B cell (primary cell): ENCODE data around the gene CATSPERE. TPM values are rescaled to one million over a fixed set of nuclear protein-coding genes. Genes with fewer than 3 reads are reported as not detected.

ENCODE experiments used
- ATAC-seq: fragments of 200-7000 bp; cut with Tn5 transposase; one replicate; pipeline ENCODE4 v1.10.0; 2021; ENCODE audit warnings: low read depth, mild to moderate bottlenecking, moderate number of reproducible peaks, moderate library complexity
- CTCF ChIA-PET: fragments of 350-600 bp; sonication (Branson Sonifier 250); formaldehyde crosslinking; loops from one replicate; lab custom pipeline; 2021; ENCODE audit warnings: antibody characterized with exemption, inconsistent platforms; lab: Charles Lee
- POLR2A ChIA-PET: fragments of 350-600 bp; sonication (Branson Sonifier 250); formaldehyde crosslinking; loops from one replicate; lab custom pipeline; 2021; ENCODE audit warnings: antibody characterized with exemption; lab: Charles Lee
- DNase-seq: peaks from one replicate; pipeline ENCODE4 v3.0.0; 2013
- H2AFZ ChIP-seq: 2 replicates; pipeline ENCODE4 v1.6.1; 2012; ENCODE audit warnings: mild to moderate bottlenecking, low read depth, low read length; ENCODE audit not compliant: insufficient read depth, poor library complexity, severe bottlenecking
- H3K27ac ChIP-seq, 2 donors: 1 replicate in 1 of 2; 2 replicates in 1 of 2; pipeline ENCODE4 v1.5.1; 2012 to 2013; ENCODE audit warnings: low read length in 2 of 2, mild to moderate bottlenecking in 2 of 2, moderate library complexity in 1 of 2
- H3K27me3 ChIP-seq, 4 experiments: fragments of 200-600 bp in 1 of 4; sonication (generic) in 1 of 4; replicated peaks in 1 of 4; 1 replicate in 2 of 4; 2 replicates in 2 of 4; pipeline versions ENCODE4 v1.6.1 to v1.7.0; 2013 to 2016; ENCODE audit warnings: low read length in 3 of 4, mild to moderate bottlenecking in 2 of 4, mixed read lengths in 1 of 4, moderate library complexity in 1 of 4; ENCODE audit not compliant: insufficient read depth in 4 of 4, control insufficient read depth in 3 of 4; ENCODE audit errors: control extremely low read depth in 1 of 4
- H3K36me3 ChIP-seq, 2 experiments: replicated peaks in 1 of 2; 1 replicate in 1 of 2; 2 replicates in 1 of 2; pipeline versions ENCODE4 v1.6.1 to v1.7.1; 2013; ENCODE audit warnings: low read length in 1 of 2; ENCODE audit not compliant: insufficient read depth in 2 of 2, control insufficient read depth in 1 of 2; ENCODE audit errors: control extremely low read depth in 1 of 2, extremely low read depth in 1 of 2
- H3K4me1 ChIP-seq, 2 donors: fragments of 200-600 bp in 1 of 2; sonication (generic) in 1 of 2; 1 replicate in 1 of 2; 2 replicates in 1 of 2; pipeline versions ENCODE4 v1.5.1 to v1.6.1; 2013 to 2017; ENCODE audit warnings: low read length in 2 of 2; ENCODE audit not compliant: control insufficient read depth in 2 of 2, insufficient read depth in 2 of 2
- H3K4me2 ChIP-seq: replicated peaks from 2 replicates; pipeline ENCODE3; 2012; ENCODE audit warnings: mild to moderate bottlenecking, low read depth, low read length; ENCODE audit not compliant: poor library complexity, severe bottlenecking
- H3K4me3 ChIP-seq, 5 experiments: fragments of 200-600 bp in 1 of 5; sonication (generic) in 1 of 5; 1 replicate in 3 of 5; 2 replicates in 2 of 5; pipeline versions ENCODE4 v1.5.1 to v1.7.0; 2011 to 2016; ENCODE audit warnings: low read length in 4 of 5, mild to moderate bottlenecking in 4 of 5, low read depth in 2 of 5, control low read depth in 1 of 5, moderate library complexity in 1 of 5; ENCODE audit not compliant: insufficient read depth in 1 of 5; ENCODE audit errors: control extremely low read depth in 1 of 5, extremely low read depth in 1 of 5
- H3K79me2 ChIP-seq: fragments of 200-600 bp; sonication (generic); one replicate; pipeline ENCODE4 v1.6.0; 2016; ENCODE audit warnings: low read length; ENCODE audit not compliant: control insufficient read depth, insufficient read depth
- H3K9ac ChIP-seq: fragments of 200-600 bp; sonication (generic); 2 replicates; pipeline ENCODE4 v1.6.1; 2017; ENCODE audit warnings: mild to moderate bottlenecking, low read length, moderate library complexity
- H3K9me3 ChIP-seq, 3 donors: one replicate each; pipeline versions ENCODE4 v1.6.1 to v1.7.1; 2013; ENCODE audit warnings: low read length in 2 of 3; ENCODE audit not compliant: control insufficient read depth in 2 of 3, insufficient read depth in 1 of 3; ENCODE audit errors: control extremely low read depth in 1 of 3
- H4K20me1 ChIP-seq: 2 replicates; pipeline ENCODE4 v1.6.0; 2012; ENCODE audit warnings: mild to moderate bottlenecking, low read length; ENCODE audit not compliant: insufficient read depth, control insufficient read depth, poor library complexity, severe bottlenecking
- H3K27ac Mint-ChIP-seq: one replicate; pipeline ENCODE4 v1.8.0; 2021; ENCODE audit warnings: mixed read lengths
- H3K27me3 Mint-ChIP-seq: one replicate; pipeline ENCODE4 v1.8.0; 2021; ENCODE audit warnings: mixed read lengths
- H3K4me1 Mint-ChIP-seq: one replicate; pipeline ENCODE4 v1.8.0; 2021; ENCODE audit warnings: mixed read lengths
- H3K4me3 Mint-ChIP-seq: one replicate; pipeline ENCODE4 v1.8.0; 2021; ENCODE audit warnings: mixed read lengths
- H3K9me3 Mint-ChIP-seq: one replicate; pipeline ENCODE4 v1.8.0; 2022; ENCODE audit warnings: mixed read lengths; ENCODE audit not compliant: insufficient read depth
- CTCF ChIP-seq: fragments of 200-600 bp; IDR thresholded peaks from one replicate; pipeline ENCODE4 v1.8.0; 2022; ENCODE audit warnings: antibody characterized with exemption, mild to moderate bottlenecking
- EZH2 ChIP-seq: IDR thresholded peaks from 2 replicates; pipeline ENCODE4 v1.6.1; 2012; ENCODE audit warnings: borderline replicate concordance, low read depth, mild to moderate bottlenecking, moderate library complexity, low read length; ENCODE audit not compliant: insufficient read depth, poor library complexity, severe bottlenecking
- WGBS: methylation state at CpG from one replicate; pipeline ENCODE4 v1.1.5; 2013; ENCODE audit warnings: missing lambda C conversion rate; ENCODE audit not compliant: insufficient coverage; 5-methylcytosine and 5-hydroxymethylcytosine counted together
- intact Hi-C: fragments of 100-400 bp; cut with micrococcal nuclease; formaldehyde crosslinking; loops from one replicate; pipeline ENCODE4 v1.10.0; 2022
- polyA plus RNA-seq: library from polyadenylated mRNA; depleted of rRNA; stranded (reverse); fragments of >200 nt; gene quantifications from 2 replicates; pipeline ENCODE4 v1.2.3, GENCODE V29; 2012
- total RNA-seq, 2 donors: library from RNA; stranded (reverse); fragments of 120-200 nt in 1 of 2; gene quantifications; 1 replicate in 1 of 2; 2 replicates in 1 of 2; pipeline versions ENCODE4 v1.2.3 to v1.2.4, GENCODE V29; 2013 to 2022

The CATSPERE gene
- total and polyA plus RNA-seq, 2 donors (not counting 1 experiment from before 2014, with no cell fraction given) = 0.82 to 3.1 TPM

GRCh38 chr1:244636488-244637259 lies 175.6 kb downstream of the CATSPERE start:
- no peak for DNase-seq
- no peak overlapping the region for H3K4me3 ChIP-seq
- ChIA-PET POLR2A (no interaction called here), CTCF (no interaction called here)
- H2AFZ ChIP-seq = no peak overlapping the region
- H3K27ac ChIP-seq = no peak overlapping the region
- no peak overlapping the region for H3K9ac ChIP-seq
- Mint-ChIP-seq H3K27ac (no peak overlapping the region), H3K27me3 (peaks cover 13% of the 10 kb centered on the region), H3K9me3 (no peaks in the 10 kb centered on the region), H3K4me1 (no peaks in the 10 kb centered on the region), H3K4me3 (no peak overlapping the region)
- no peak overlapping the region for H3K4me2 ChIP-seq
- no peak for ATAC-seq
- H3K4me1 ChIP-seq = no peaks in the 10 kb centered on the region
- H3K79me2 ChIP-seq = no peaks in the 10 kb centered on the region
- intact Hi-C loops = no loop called here
- H3K36me3 ChIP-seq = no peaks in the 10 kb centered on the region
- 86% methylated on average over 7 of the region's 10 CpGs for WGBS
- H3K9me3 ChIP-seq = no peaks in the 10 kb centered on the region
- no peaks in the 10 kb centered on the region for H3K27me3 ChIP-seq
- TF ChIP-seq EZH2 (no peak), CTCF (no peak)
- no peaks in the 10 kb centered on the region for H4K20me1 ChIP-seq

- H3K27me3 Mint-ChIP-seq = peaks cover 24% of the 10 kb centered on the region
- Histone ChIP-seq H3K79me2 (no peaks in the 10 kb centered on the region), H3K9ac (no peak overlapping the region), H3K27ac (no peak overlapping the region), H3K4me3 (no peak overlapping the region), H2AFZ (no peak overlapping the region), H3K36me3 (no peaks in the 10 kb centered on the region), H3K9me3 (no peaks in the 10 kb centered on the region), H4K20me1 (no peaks in the 10 kb centered on the region), H3K4me1 (no peaks in the 10 kb centered on the region), H3K27me3 (peaks cover 0 to 3% (median 0%) of the 10 kb centered on the region in 4 experiments), H3K4me2 (no peak overlapping the region)
- H3K27ac Mint-ChIP-seq = no peak overlapping the region
- ChIA-PET CTCF (interaction anchor here (0.6 to 0.7 kb wide), 2 partner anchors 156 to 403 kb away, joined by 3 read pairs; no protein-coding TSS in a partner anchor), POLR2A (no interaction called here)
- no peak for ATAC-seq
- intact Hi-C loops = no loop called here
- TF ChIP-seq CTCF (no peak), EZH2 (no peak)
- H3K9me3 Mint-ChIP-seq = no peaks in the 10 kb centered on the region
- H3K4me3 Mint-ChIP-seq = no peak overlapping the region
- no peak for DNase-seq
- no peaks in the 10 kb centered on the region for H3K4me1 Mint-ChIP-seq
Measured at GRCh38 chr1:244639561-244639960, 178.5 kb downstream of the CATSPERE start.
